MM.1S (cell line): ENCODE results near the gene CCDC66.
"Not testable (repeated sequence)": the region's sequence is repeated elsewhere in the genome, so short reads cannot be mapped to it uniquely, and the experiment has no call there.

Experiments
- DNase-seq: peaks from one replicate; pipeline ENCODE4 v3.0.0-alpha.2; 2015
- H2AFZ ChIP-seq: fragments of 300-600 bp; sonication (generic); 2 replicates; pipeline ENCODE4 v1.6.0; 2016; ENCODE audit warnings: antibody characterized with exemption, low read length
- H3F3A ChIP-seq: fragments of 300-600 bp; sonication (generic); 2 replicates; pipeline ENCODE4 v1.6.1; 2016; ENCODE audit warnings: mild to moderate bottlenecking, antibody characterized with exemption, low read length, moderate library complexity, mixed read lengths; ENCODE audit not compliant: insufficient read depth
- H3K27ac ChIP-seq: fragments of 300-600 bp; sonication (generic); 2 replicates; pipeline ENCODE4 v1.5.1; 2016; ENCODE audit warnings: mild to moderate bottlenecking, low read length
- H3K27me3 ChIP-seq: fragments of 300-600 bp; sonication (generic); replicated peaks from 2 replicates; pipeline ENCODE4 v1.6.0; 2016; ENCODE audit warnings: low read length; ENCODE audit not compliant: insufficient read depth
- H3K36me3 ChIP-seq: fragments of 300-600 bp; sonication (generic); replicated peaks from 2 replicates; pipeline ENCODE4 v1.6.1; 2016; ENCODE audit warnings: mild to moderate bottlenecking, low read length, mixed read lengths; ENCODE audit not compliant: insufficient read depth
- H3K4me1 ChIP-seq: fragments of 300-600 bp; sonication (generic); 2 replicates; pipeline ENCODE4 v1.6.1; 2016; ENCODE audit warnings: low read length, mixed read lengths
- H3K4me2 ChIP-seq: fragments of 300-600 bp; sonication (generic); 2 replicates; pipeline ENCODE4 v1.6.0; 2016; ENCODE audit warnings: low read depth, low read length
- H3K4me3 ChIP-seq: fragments of 300-600 bp; sonication (generic); 2 replicates; pipeline ENCODE4 v1.5.1; 2016; ENCODE audit warnings: low read length, mixed read lengths
- H3K79me2 ChIP-seq: fragments of 300-600 bp; sonication (generic); 2 replicates; pipeline ENCODE4 v1.6.1; 2016; ENCODE audit warnings: mixed run types, low read length, mixed read lengths
- H3K9ac ChIP-seq: fragments of 300-600 bp; sonication (generic); 2 replicates; pipeline ENCODE4 v1.6.1; 2016; ENCODE audit warnings: low read length, mixed read lengths
- H3K9me2 ChIP-seq: fragments of 300-600 bp; sonication (generic); replicated peaks from 2 replicates; pipeline ENCODE4 v1.6.1; 2016; ENCODE audit warnings: mild to moderate bottlenecking, low read length, mixed read lengths; ENCODE audit not compliant: insufficient read depth
- H3K9me3 ChIP-seq: fragments of 300-600 bp; sonication (generic); replicated peaks from 2 replicates; pipeline ENCODE4 v1.6.1; 2016; ENCODE audit warnings: mild to moderate bottlenecking, low read length, mixed read lengths; ENCODE audit not compliant: insufficient read depth
- H4K20me1 ChIP-seq: fragments of 300-600 bp; sonication (generic); 2 replicates; pipeline ENCODE4 v1.6.1; 2016; ENCODE audit warnings: mild to moderate bottlenecking, low read length, moderate library complexity, mixed read lengths; ENCODE audit not compliant: insufficient read depth
- EZH2 ChIP-seq: fragments of 300-600 bp; sonication (generic); optimal IDR thresholded peaks from 2 replicates; pipeline ENCODE3; 2017; ENCODE audit warnings: low read depth, mild to moderate bottlenecking, antibody characterized with exemption, low read length, mixed read lengths
- EZH2phosphoT487 ChIP-seq: fragments of 300-600 bp; sonication (generic); IDR thresholded peaks from 2 replicates; pipeline ENCODE4 v1.6.1; 2018; ENCODE audit warnings: antibody characterized with exemption, low read length
- TF ChIP-seq, protein P1 (sequence below): fragments of 300-600 bp; sonication (generic); IDR thresholded peaks from 2 replicates; pipeline ENCODE4 v1.5.1; 2016; ENCODE audit warnings: antibody characterized with exemption, low read length, mixed read lengths

Gene CCDC66

GRCh38 chr3:56573501-56573900 is 16.5 kb downstream of the CCDC66 start:
- Histone ChIP-seq H4K20me1 (no peaks in the 10 kb centered on the region), H3K27ac (no peak overlapping the region), H3K9me3 (no peaks in the 10 kb centered on the region), H3K27me3 (no peaks in the 10 kb centered on the region), H3K79me2 (no peaks in the 10 kb centered on the region), H3K36me3 (peaks cover 3% of the 10 kb centered on the region; the same call in 1 of the 2 replicates), H3K9ac (no peak overlapping the region), H3K9me2 (no peaks in the 10 kb centered on the region), H3K4me3 (no peak overlapping the region), H3K4me1 (no peaks in the 10 kb centered on the region), H3K4me2 (no peak overlapping the region), H3F3A (no peaks in the 10 kb centered on the region), H2AFZ (no peak overlapping the region)
- no peak for TF ChIP-seq EZH2
- TF ChIP-seq, protein P1, sequence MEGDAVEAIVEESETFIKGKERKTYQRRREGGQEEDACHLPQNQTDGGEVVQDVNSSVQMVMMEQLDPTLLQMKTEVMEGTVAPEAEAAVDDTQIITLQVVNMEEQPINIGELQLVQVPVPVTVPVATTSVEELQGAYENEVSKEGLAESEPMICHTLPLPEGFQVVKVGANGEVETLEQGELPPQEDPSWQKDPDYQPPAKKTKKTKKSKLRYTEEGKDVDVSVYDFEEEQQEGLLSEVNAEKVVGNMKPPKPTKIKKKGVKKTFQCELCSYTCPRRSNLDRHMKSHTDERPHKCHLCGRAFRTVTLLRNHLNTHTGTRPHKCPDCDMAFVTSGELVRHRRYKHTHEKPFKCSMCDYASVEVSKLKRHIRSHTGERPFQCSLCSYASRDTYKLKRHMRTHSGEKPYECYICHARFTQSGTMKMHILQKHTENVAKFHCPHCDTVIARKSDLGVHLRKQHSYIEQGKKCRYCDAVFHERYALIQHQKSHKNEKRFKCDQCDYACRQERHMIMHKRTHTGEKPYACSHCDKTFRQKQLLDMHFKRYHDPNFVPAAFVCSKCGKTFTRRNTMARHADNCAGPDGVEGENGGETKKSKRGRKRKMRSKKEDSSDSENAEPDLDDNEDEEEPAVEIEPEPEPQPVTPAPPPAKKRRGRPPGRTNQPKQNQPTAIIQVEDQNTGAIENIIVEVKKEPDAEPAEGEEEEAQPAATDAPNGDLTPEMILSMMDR: no peak
- TF ChIP-seq EZH2phosphoT487: no peak
- no peak for DNase-seq

DNA sequence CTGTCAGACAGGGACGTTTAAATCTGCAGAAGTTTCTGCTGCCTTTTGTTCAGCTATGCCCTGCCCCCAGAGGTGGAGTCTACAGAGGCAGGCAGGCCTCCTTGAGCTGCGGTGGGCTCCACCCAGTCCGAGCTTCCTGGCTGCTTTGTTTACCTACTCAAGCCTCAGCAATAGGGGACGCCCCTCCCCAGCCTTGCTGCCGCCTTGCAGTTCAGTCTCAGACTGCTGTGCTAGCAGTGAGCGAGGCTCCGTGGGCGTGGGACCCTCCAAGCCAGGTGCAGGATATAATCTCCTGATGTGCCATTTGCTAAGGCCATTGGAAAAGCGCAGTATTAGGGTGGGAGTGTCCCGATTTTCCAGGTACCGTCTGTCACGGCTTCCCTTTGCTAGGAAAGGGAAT is 25.0 kb downstream of the CCDC66 start:
- not testable (repeated sequence) for H4K20me1 ChIP-seq, H3K4me2 ChIP-seq, H3F3A ChIP-seq, H3K4me3 ChIP-seq, H3K27ac ChIP-seq, H2AFZ ChIP-seq, DNase-seq, H3K9me3 ChIP-seq, H3K9ac ChIP-seq, H3K4me1 ChIP-seq, H3K36me3 ChIP-seq, H3K27me3 ChIP-seq, H3K9me2 ChIP-seq, H3K79me2 ChIP-seq

DNA sequence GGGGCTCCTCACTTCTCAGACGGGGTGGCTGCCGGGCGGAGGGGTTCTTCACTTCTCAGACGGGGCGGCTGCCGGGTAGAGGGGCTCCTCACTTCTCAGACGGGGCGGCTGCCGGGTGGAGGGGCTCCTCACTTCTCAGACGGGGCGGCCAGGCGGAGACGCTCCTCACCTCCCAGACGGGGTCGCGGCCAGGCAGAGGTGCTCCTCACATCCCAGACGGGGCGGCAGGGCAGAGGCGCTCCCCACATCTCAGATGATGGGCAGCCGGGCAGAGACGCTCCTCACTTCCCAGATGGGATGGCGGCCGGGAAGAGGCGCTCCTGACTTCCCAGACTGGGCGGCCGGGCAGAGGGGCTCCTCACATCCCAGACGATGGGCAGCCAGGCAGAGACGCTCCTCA is 27.3 kb downstream of the CCDC66 start:
- H3K9ac ChIP-seq, DNase-seq, H3K36me3 ChIP-seq, H3K27ac ChIP-seq, H3K9me2 ChIP-seq, H3K4me3 ChIP-seq, H3K4me1 ChIP-seq, H3K79me2 ChIP-seq, H3K9me3 ChIP-seq, H3K27me3 ChIP-seq, H2AFZ ChIP-seq, H3K4me2 ChIP-seq, H4K20me1 ChIP-seq, H3F3A ChIP-seq: not testable (repeated sequence)

DNA sequence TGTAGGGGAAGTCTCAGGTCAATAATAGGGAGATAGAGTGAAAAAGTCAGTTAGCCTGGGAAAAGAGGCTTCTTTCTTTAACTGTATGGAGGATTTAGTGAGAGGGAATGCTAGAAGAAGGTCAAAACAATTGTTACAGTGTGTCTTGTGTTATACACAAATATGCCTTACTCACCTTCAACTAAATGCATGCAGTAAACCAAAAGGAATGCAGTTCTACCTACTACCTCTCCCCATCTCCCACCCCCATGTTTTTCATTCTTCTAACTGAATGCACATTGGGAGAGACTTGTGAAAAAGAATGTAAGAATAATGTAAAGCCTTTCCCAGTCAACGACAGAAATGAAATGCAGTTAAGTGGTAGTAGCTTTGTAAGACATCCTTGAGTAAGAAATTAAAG is 33.8 kb downstream of the CCDC66 start:
- Histone ChIP-seq H2AFZ (no peak overlapping the region), H3F3A (no peaks in the 10 kb centered on the region; the same call in 1 of the 2 replicates), H4K20me1 (no peaks in the 10 kb centered on the region), H3K27ac (no peak overlapping the region), H3K79me2 (no peaks in the 10 kb centered on the region), H3K4me1 (no peaks in the 10 kb centered on the region), H3K27me3 (no peaks in the 10 kb centered on the region), H3K9ac (no peak overlapping the region), H3K4me3 (no peak overlapping the region), H3K36me3 (no peaks in the 10 kb centered on the region), H3K9me2 (no peaks in the 10 kb centered on the region), H3K4me2 (no peak overlapping the region), H3K9me3 (no peaks in the 10 kb centered on the region)
- TF ChIP-seq, protein P1: no peak
- TF ChIP-seq EZH2phosphoT487 (no peak), EZH2 (no peak)
- DNase-seq: no peak
